Measurements from ENCODE around the gene SH2D4B.

- no peak for TF ChIP-seq POLR2A (IDR thresholded peaks at IDR 0.05)
- no peak for TF ChIP-seq CTCF (IDR thresholded peaks at IDR 0.05)
These were observed 31.6 kb downstream of the SH2D4B start for GRCh38 chr10:80569131-80569895.

Measured in sigmoid colon (tissue), 3 donors.